SJCRH30 (cell line): ENCODE data around the gene GRAMD2A. TPM values are rescaled to one million over a fixed set of nuclear protein-coding genes. Genes with fewer than 3 reads are reported as not detected.
A peak's percentile ranks its signal among the peaks of the same experiment; 100 is the strongest.
"Not testable (repeated sequence)": the region's sequence is repeated elsewhere in the genome, so short reads cannot be mapped to it uniquely, and the experiment has no call there.

Experiments used
- DNase-seq, 2 experiments: peaks; one replicate each; pipeline ENCODE4 v3.0.0-alpha.2; 2015 to 2020
- H3K27ac ChIP-seq: fragments of 250-450 bp; sonication (Bioruptor Pico); 2 replicates; pipeline ENCODE4 v1.5.1; 2020; ENCODE audit warnings: mild to moderate bottlenecking, moderate library complexity
- H3K27me3 ChIP-seq: fragments of 250-450 bp; sonication (Bioruptor Pico); 2 replicates; pipeline ENCODE4 v1.5.1; 2020; ENCODE audit warnings: mild to moderate bottlenecking, moderate library complexity
- H3K36me3 ChIP-seq: fragments of 250-450 bp; sonication (Bioruptor Pico); 2 replicates; pipeline ENCODE4 v1.5.1; 2020; ENCODE audit warnings: mild to moderate bottlenecking, moderate library complexity
- H3K4me1 ChIP-seq: fragments of 250-450 bp; sonication (Bioruptor Pico); 2 replicates; pipeline ENCODE4 v1.5.1; 2020; ENCODE audit warnings: mild to moderate bottlenecking, moderate library complexity
- H3K4me3 ChIP-seq: fragments of 250-450 bp; sonication (Bioruptor Pico); 2 replicates; pipeline ENCODE4 v1.5.1; 2020; ENCODE audit warnings: mild to moderate bottlenecking, moderate library complexity
- H3K9me3 ChIP-seq: fragments of 250-450 bp; sonication (Bioruptor Pico); replicated peaks from 2 replicates; pipeline ENCODE4 v1.5.1; 2020; ENCODE audit warnings: mild to moderate bottlenecking, moderate library complexity
- total RNA-seq: library from RNA; depleted of rRNA; stranded (reverse); fragments of >200 nt; shearing (Covaris generic); gene quantifications from 2 replicates; pipeline ENCODE4 v1.2.3, GENCODE V29; 2014

The GRAMD2A gene
- total RNA-seq, 1 experiment from 2014 or later, result not detected

DNA sequence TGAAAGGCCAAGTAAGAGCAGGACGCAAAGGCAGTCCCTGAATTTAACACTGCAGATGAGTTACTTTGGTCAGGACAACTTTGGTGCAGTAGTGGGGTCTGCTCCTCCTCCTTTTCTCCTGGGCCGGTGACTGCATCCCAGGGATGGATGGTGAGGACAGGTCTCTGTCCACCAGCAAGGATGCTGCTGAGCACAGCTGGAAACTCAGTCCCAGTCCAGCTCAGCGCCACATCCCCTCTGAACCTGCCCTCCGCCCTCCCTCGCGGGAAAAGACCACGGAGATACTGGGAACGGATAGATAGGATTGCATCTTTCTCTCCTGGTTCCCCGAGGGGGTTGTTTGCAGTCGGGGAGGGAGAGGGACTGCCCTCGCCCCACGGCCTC, 13.8 kb downstream of the GRAMD2A start:
- DNase-seq, result no peak
- H3K9me3 ChIP-seq, result no peaks in the 10 kb centered on the region
- no peaks in the 10 kb centered on the region for H3K36me3 ChIP-seq
- H3K4me1 ChIP-seq, result peaks cover 8% of the 10 kb centered on the region
- no peak overlapping the region; the same call in 1 of the 2 replicates for H3K27ac ChIP-seq
- no peaks in the 10 kb centered on the region for H3K27me3 ChIP-seq
- H3K4me3 ChIP-seq, result peak overlapping the region; percentile 54

DNA sequence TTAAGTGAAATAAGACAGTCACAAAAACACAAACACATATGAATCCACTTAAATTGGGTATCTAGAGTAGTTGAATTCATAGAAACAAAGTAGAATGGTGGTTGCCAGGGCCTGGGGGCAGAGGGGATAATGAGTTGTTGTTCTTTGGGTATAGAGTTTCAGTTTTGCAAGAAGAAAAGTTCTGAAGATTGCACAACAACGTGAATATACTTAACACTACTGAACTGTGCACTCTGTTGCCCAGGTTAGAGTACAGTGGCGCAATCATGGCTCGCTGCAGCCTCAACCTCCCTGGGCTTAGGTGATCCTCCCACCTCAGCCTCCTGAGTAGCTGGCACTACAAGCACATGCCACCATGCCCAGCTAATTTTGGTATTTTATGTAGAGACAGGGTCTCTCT, 14.9 kb downstream of the GRAMD2A start:
- no peaks in the 10 kb centered on the region for H3K9me3 ChIP-seq
- peak in 1 of 2 experiments; percentile 36 for DNase-seq
- no peak overlapping the region for H3K27ac ChIP-seq
- no peaks in the 10 kb centered on the region for H3K36me3 ChIP-seq
- peaks cover 8% of the 10 kb centered on the region for H3K4me1 ChIP-seq
- H3K4me3 ChIP-seq, result no peak overlapping the region
- H3K27me3 ChIP-seq, result no peaks in the 10 kb centered on the region

DNA sequence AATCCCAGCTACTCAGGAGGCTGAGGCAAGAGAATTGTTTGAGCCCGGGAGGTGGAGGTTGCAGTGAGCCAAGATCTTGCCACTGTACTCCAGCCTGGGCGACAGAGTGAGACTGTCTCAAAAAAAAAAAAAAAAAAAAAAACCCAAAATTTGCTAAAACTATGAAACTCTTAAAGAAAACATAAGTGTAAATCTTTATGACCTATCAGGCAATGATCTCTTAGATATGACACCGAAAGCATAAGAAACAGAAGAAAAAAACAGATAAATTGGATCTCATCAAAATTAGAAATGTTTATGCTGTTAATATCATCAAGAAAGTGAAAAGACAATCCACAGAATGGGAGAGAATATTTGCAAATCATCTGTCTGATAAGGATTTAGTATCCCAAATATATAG, 15.3 kb downstream of the GRAMD2A start:
- H3K4me1 ChIP-seq, result peaks cover 8% of the 10 kb centered on the region
- DNase-seq, result no peak
- no peak overlapping the region for H3K4me3 ChIP-seq
- no peaks in the 10 kb centered on the region for H3K27me3 ChIP-seq
- H3K36me3 ChIP-seq, result no peaks in the 10 kb centered on the region
- no peak overlapping the region for H3K27ac ChIP-seq
- H3K9me3 ChIP-seq, result no peaks in the 10 kb centered on the region

DNA sequence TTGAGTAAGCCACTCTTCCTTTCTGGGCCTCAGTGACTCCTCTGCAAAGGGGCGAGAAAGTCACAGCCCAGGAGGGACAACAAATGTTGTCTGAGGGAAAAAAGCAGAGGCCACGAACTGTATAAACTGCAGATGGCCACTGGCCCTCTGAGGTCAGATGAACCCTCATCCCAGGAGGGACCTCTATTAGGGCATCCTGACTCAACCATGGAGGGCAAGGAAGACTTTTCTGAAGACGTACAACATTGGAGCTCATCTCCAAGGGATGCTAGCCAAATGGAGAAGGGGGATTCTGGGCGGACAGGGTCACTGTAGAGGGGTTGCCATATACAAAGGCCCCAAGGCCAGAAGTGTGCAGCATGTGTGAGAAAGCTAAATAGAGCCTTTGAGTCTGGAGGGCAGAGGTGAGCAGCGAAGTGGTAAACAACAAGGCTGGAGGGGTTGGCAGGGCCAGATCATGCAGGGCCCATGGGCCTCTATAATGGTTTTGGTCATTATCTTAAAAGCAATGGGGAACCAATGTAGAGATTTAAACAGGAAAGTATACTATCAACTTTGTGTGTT, 16.7 kb downstream of the GRAMD2A start:
- Histone ChIP-seq H3K36me3 (no peaks in the 10 kb centered on the region), H3K27ac (no peak overlapping the region), H3K9me3 (no peaks in the 10 kb centered on the region), H3K4me1 (peaks cover 8% of the 10 kb centered on the region), H3K27me3 (no peaks in the 10 kb centered on the region), H3K4me3 (no peak overlapping the region)
- DNase-seq, result no peak

DNA sequence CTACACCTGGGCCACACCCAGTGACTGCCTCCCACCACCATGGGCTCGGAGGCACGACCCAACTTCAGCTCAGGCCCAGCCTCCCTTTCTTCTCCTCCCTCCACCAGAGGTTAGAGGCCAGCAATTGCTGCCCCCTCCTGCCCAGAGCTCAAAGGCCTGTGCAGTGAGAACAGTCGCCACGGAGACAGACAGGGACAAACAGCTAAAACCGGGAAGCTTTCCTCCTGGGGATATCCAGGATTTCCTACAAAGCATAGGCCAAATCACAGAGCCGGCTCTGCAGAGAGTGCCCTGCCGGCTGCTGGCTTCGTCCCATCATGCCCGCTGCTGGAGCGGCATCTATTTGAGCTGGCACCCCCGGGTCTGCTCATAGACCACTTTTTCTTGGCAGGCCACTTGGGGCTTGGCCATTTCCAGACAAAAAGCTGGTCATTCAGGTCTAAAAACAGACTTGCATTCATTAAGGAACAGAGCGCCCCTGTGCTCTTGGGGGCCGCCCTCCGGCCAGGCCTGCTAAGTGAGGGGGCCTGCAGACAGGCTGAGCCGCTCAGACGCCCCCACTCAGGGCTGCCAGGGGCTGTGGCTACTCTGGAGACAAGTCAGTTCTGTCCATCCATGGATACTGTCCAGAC, 17.5 kb downstream of the GRAMD2A start:
- Histone ChIP-seq H3K9me3 (no peaks in the 10 kb centered on the region), H3K4me1 (peaks cover 8% of the 10 kb centered on the region), H3K36me3 (no peaks in the 10 kb centered on the region), H3K27me3 (no peaks in the 10 kb centered on the region; the same call in 1 of the 2 replicates), H3K4me3 (no peak overlapping the region), H3K27ac (no peak overlapping the region)
- no peak for DNase-seq

DNA sequence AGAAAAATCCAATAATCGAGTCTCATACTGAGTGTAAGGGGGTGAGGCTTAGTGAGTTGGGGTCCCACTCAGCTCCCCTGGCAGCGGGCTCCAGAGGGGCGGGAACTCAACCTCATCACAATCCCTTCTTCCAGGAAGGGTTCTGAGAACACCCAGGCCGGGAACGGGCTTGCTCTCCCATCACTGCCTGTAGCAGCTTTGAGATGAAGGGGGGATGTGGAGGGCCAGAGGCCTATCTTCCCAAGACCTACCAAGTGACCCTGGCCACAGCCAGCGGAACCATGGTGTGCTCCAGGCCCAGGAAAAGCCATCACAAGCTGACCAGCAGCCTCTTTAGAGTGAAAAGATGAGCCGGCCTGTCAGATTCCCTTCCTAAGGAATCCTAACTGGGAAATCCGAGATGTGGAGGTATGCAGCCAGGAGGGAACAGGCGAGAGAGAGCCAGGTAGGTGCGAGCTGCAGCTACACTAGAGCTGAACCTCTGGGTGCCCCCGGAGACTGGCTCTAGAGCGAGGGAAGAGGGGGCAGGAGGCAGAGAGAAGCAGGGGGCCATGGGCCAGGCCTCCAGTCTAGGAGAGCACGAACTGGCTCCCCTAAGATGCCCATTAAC, 18.5 kb downstream of the GRAMD2A start:
- H3K4me1 ChIP-seq, result peaks cover 8% of the 10 kb centered on the region
- DNase-seq, result no peak
- no peaks in the 10 kb centered on the region; the same call in 1 of the 2 replicates for H3K27me3 ChIP-seq
- no peaks in the 10 kb centered on the region for H3K9me3 ChIP-seq
- H3K27ac ChIP-seq, result no peak overlapping the region
- H3K4me3 ChIP-seq, result no peak overlapping the region
- H3K36me3 ChIP-seq, result no peaks in the 10 kb centered on the region

DNA sequence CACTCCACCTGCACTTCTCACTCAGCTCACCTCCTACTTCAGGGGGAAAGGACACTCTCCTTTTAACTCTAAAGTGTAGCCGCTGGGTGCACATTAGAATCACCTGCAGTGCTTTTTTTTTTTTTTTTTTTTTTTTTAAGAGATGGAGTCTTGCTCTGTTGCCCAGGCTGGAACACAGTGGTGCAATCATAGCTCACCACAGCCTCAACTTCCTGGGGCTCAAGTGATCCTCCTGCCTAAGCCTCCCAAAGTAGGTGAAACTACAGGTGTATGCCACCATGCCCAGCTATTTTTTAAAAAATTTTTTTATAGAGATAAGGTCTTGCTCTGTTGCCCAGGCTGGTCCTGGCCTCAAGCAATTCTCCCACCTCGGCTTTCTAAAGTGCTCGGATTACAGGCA, 20.8 kb downstream of the GRAMD2A start:
- Histone ChIP-seq H3K4me1 (no peaks in the 10 kb centered on the region; the same call in 1 of the 2 replicates), H3K36me3 (no peaks in the 10 kb centered on the region), H3K27me3 (no peaks in the 10 kb centered on the region; the same call in 1 of the 2 replicates), H3K27ac (no peak overlapping the region), H3K4me3 (no peak overlapping the region), H3K9me3 (no peaks in the 10 kb centered on the region)
- no peak for DNase-seq

DNA sequence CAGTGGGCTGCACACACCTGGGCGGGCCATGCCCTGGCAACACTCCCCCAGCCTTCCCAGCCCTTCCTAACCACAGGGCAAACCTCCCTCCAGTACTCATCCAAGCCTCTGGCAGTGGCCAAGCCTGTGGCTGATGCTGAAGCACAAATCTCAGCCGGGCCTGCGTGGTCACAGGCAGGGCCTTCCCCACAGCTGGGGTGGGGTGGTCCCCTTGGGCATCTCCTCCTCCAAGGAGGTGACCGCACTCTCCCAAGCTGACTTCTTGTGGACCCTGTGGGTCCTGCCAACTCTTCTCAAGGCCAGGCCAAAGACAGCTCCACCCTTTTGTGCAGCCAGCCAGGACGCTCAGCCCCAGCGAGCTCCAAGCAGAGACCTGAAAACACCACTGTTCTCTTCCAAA, 21.4 kb downstream of the GRAMD2A start:
- H3K27ac ChIP-seq, result no peak overlapping the region
- H3K4me3 ChIP-seq, result no peak overlapping the region
- no peak for DNase-seq
- H3K36me3 ChIP-seq, result no peaks in the 10 kb centered on the region
- H3K9me3 ChIP-seq, result no peaks in the 10 kb centered on the region
- H3K4me1 ChIP-seq, result no peaks in the 10 kb centered on the region; the same call in 1 of the 2 replicates
- no peaks in the 10 kb centered on the region; the same call in 1 of the 2 replicates for H3K27me3 ChIP-seq

DNA sequence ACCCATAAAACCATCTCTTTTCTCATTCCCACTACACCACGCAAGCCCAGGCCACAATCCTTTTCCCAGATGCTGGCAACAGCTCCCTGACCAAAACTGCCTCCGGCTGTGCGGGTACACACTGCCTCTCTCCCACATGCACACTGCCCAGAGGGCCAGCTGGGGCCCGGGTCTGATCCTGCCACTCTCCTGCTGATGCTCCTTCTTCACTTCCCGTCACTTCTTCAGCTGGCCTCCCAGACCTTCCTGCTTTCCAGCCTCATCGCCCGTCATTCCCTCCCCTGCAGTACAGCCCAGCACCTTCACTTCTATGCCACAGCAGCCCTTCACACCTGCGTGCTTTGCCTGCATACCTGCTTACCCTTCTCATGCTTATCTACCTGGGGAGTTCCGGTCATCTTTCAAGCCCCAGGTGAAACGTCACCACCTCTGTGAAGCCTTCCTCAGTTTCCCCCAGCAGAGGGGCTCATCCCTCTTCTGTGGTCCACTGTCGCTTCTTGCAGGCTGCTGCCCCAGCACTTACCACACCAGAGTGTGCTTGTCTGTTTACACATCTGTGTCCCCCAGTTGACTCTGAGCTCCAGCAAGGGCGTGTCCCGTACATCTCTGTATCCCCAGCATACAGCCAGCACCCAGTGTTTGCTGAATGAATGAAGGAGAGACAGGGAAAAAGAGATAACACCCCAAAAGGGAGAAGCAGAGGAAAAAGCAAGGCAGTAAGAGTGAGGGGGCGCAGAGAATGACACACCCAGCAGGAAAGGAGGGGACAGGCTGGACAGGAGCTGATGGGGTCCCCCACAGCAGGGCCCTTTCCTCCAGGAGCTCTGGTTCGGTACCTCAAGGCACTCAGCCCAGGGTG, 22.2 kb downstream of the GRAMD2A start:
- H3K9me3 ChIP-seq, result no peaks in the 10 kb centered on the region
- H3K4me3 ChIP-seq, result no peak overlapping the region
- H3K27me3 ChIP-seq, result no peaks in the 10 kb centered on the region; the same call in 1 of the 2 replicates
- DNase-seq, result no peak
- H3K36me3 ChIP-seq, result no peaks in the 10 kb centered on the region
- H3K4me1 ChIP-seq, result no peaks in the 10 kb centered on the region; the same call in 1 of the 2 replicates
- H3K27ac ChIP-seq, result no peak overlapping the region

DNA sequence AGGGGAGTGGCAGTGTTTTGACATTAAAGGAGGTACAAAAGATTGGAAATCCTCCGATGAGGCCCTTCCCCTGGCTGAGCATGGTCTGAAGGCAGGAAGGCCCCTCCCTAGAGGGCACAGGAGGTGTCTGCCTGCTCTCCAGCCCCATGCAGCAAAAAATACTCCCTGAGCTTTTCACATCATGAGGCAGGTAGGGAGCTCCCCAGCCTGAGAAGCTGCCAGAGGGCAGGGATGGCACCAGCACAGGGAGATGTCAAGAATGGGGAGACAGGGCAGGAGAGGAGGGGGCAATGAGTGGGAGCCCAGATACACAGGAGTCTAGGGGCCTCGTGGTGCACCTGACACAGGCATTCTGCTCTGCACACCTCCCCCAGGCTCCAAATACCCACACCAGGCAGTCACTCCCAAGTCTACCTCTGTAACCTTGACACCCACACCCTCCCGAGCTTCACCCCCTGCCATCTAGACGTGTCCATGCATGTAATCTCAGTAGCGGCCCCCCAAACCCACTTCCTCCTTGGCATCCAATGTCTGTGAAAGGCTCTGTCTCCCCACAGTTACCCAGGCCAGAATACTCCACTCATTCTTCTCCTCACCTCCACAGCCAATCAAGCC, 22.9 kb downstream of the GRAMD2A start:
- DNase-seq, result no peak
- Histone ChIP-seq H3K4me3 (no peak overlapping the region), H3K27ac (no peak overlapping the region), H3K36me3 (no peaks in the 10 kb centered on the region), H3K27me3 (no peaks in the 10 kb centered on the region; the same call in 1 of the 2 replicates), H3K4me1 (no peaks in the 10 kb centered on the region; the same call in 1 of the 2 replicates), H3K9me3 (no peaks in the 10 kb centered on the region)

DNA sequence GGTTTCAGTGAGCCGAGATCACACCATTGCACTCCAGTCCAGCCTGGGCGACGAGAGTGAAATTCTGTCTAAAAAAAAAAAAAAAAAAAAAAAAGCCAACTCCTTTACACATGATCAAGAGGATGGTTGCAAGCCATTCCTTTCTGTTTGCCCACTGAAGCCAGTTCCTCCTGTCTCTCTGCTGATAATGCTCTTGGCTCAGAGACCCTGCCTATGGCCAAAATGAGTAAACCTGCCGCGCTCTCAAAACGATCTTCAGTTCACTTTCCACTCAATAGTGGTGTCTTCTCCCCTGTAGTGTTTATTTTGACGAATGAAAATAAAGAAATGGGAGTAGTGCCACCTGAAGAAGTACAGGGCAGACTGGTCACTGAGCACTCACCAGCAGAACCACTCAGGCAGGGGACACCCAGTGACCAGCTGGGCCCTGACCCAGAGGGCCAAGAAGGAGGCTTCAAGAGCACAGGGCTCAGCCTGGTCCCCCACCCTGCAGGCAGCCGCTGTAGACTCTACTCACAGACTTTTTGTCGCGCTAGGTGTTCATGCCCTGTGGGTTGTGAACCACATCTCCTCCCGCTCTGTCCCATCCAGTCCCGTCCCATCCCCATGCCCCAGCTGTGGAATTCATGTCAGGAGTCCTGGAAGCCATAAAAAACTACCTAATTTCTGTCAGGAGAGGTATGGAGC, 23.6 kb downstream of the GRAMD2A start:
- no peaks in the 10 kb centered on the region for H3K4me1 ChIP-seq
- no peak overlapping the region for H3K4me3 ChIP-seq
- no peaks in the 10 kb centered on the region for H3K9me3 ChIP-seq
- no peaks in the 10 kb centered on the region; the same call in 1 of the 2 replicates for H3K27me3 ChIP-seq
- no peak for DNase-seq
- no peak overlapping the region for H3K27ac ChIP-seq
- no peaks in the 10 kb centered on the region for H3K36me3 ChIP-seq

DNA sequence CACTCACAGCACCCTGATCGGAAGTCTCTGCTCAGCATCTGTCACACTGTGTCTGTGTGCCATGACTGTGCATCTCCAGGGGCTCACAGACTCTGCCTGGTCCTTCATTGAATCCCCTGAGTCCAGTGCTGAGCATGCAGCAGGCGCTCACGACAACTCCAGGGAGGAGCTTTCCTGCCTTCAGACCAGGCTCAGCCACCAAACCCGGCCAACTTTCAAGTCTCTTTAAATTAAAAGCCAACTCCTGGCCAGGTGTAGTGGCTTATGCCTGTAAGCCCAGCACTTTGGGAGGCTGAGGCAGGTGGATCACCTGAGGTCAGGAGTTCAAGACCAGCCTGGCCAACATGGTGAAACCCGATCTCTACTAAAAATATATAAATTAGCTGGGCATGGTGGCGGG, 24.2 kb downstream of the GRAMD2A start:
- Histone ChIP-seq H3K4me3 (no peak overlapping the region), H3K36me3 (no peaks in the 10 kb centered on the region), H3K27me3 (no peaks in the 10 kb centered on the region; the same call in 1 of the 2 replicates), H3K27ac (no peak overlapping the region), H3K9me3 (no peaks in the 10 kb centered on the region), H3K4me1 (peaks cover 1% of the 10 kb centered on the region; the same call in 1 of the 2 replicates)
- no peak for DNase-seq

DNA sequence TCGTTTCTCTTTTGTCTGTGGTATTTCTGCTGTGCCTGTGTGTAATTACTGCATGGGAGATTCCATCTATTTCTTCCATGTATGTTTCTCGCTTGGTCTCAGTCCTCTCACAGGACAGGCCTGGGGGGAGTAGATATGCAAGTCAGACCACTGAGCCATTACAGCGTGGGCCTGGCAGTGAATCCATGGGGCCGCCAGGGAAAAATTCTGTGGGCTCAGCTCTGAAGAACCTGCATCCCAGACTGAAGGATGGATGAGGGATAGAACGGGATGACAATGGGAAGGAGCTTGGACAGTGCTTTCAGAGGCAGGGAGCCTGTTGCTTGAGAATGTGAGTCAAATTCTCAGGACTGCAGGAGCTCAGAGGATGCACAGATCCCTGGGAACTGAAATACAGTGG, 24.8 kb downstream of the GRAMD2A start:
- no peak overlapping the region for H3K27ac ChIP-seq

DNA sequence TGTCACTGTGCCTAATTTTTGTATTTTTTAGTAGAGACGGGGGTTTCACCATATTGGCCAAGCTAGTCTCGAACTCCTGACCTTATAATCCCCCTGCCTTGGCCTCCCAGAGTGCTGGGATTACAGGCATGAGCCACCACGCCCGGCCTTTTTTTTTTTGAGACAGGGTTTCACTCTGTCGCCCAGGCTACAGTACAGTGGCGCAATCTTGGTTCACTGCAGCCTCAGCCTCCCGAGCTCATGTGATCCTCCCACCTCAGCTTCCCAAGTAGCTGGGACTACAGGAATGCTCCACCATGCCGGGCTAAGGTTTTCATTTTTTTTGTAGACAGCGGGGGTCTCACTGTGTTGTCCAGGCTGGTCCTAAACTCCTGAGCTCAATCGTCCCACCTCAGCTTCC, 25.6 kb downstream of the GRAMD2A start:
- not testable (repeated sequence) for H3K4me3 ChIP-seq, H3K4me1 ChIP-seq, H3K27me3 ChIP-seq, H3K9me3 ChIP-seq, H3K36me3 ChIP-seq, H3K27ac ChIP-seq, DNase-seq

More for the DNA sequence above, 24.8 kb downstream of the GRAMD2A start:
- no peaks in the 10 kb centered on the region for H3K36me3 ChIP-seq
- peaks cover 2% of the 10 kb centered on the region; the same call in 1 of the 2 replicates for H3K4me1 ChIP-seq
- no peak overlapping the region for H3K4me3 ChIP-seq
- DNase-seq, result no peak
- no peaks in the 10 kb centered on the region; the same call in 1 of the 2 replicates for H3K27me3 ChIP-seq
- H3K9me3 ChIP-seq, result no peaks in the 10 kb centered on the region
